PFSK-1 (cell line): Measurements from ENCODE around the gene CTDSPL.
A peak's percentile ranks its signal among the peaks of the same experiment; 100 is the strongest.

ENCODE experiments used
- FOXP2 ChIP-seq: optimal IDR thresholded peaks from 2 replicates; pipeline ENCODE3; 2011; ENCODE audit warnings: borderline replicate concordance, control low read depth, inconsistent platforms; ENCODE audit not compliant: insufficient read depth; ENCODE audit errors: extremely low read length, extremely low read depth
- POLR2AphosphoS5 ChIP-seq: IDR thresholded peaks from 2 replicates; pipeline ENCODE4 v1.6.1; 2012; ENCODE audit warnings: low read depth, mild to moderate bottlenecking, control low read depth, low read length, moderate library complexity
- REST ChIP-seq, 2 experiments: IDR thresholded peaks; 2 replicates each; pipeline versions ENCODE4 v1.6.1 to v1.8.0; 2011 to 2012; ENCODE audit warnings: low read depth in 2 of 2, low read length in 2 of 2, control low read depth in 1 of 2, inconsistent platforms in 1 of 2, mild to moderate bottlenecking in 1 of 2, moderate library complexity in 1 of 2; ENCODE audit not compliant: insufficient read depth in 1 of 2
- SIN3A ChIP-seq: IDR thresholded peaks from 2 replicates; pipeline ENCODE4 v1.6.1; 2012; ENCODE audit warnings: mild to moderate bottlenecking, low read length, moderate library complexity, borderline replicate concordance; ENCODE audit not compliant: insufficient read depth
- TAF1 ChIP-seq: IDR thresholded peaks from 2 replicates; pipeline ENCODE4 v1.6.1; 2012; ENCODE audit warnings: low read length, control low read depth, borderline replicate concordance; ENCODE audit not compliant: insufficient read depth

Gene CTDSPL

GRCh38 chr3:37993067-37993455 lies 131.4 kb downstream of the CTDSPL start:
- TF ChIP-seq TAF1 (no peak), SIN3A (no peak), POLR2AphosphoS5 (no peak), FOXP2 (no peak), REST (IDR thresholded peaks at IDR 0.05; ENCODE audit: insufficient read depth in 1 of 2, low read depth in 2 of 2, low read length in 2 of 2) (no peak)

- TF ChIP-seq SIN3A = no peak
- TF ChIP-seq REST (IDR thresholded peaks at IDR 0.05; ENCODE audit: insufficient read depth in 1 of 2, low read depth in 2 of 2, low read length in 2 of 2) = no peak
- TF ChIP-seq POLR2AphosphoS5 = no peak
Measured at GRCh38 chr3:37993460-37993819, 131.8 kb downstream of the CTDSPL start.

- TF ChIP-seq POLR2AphosphoS5 (peak; percentile 90), REST (IDR thresholded peaks at IDR 0.05; ENCODE audit: insufficient read depth in 1 of 2, low read depth in 2 of 2, low read length in 2 of 2) (0 out of 4 replicates have a peak, but pooled peaks of 1 of the 2 experiments have one; percentile 35), TAF1 (no peak), FOXP2 (no peak), SIN3A (no peak)
Measured at GRCh38 chr3:37993820-37994638, 132.3 kb downstream of the CTDSPL start.

GRCh38 chr3:37994639-37994972 lies 132.9 kb downstream of the CTDSPL start:
- TF ChIP-seq REST (IDR thresholded peaks at IDR 0.05; ENCODE audit: insufficient read depth in 1 of 2, low read depth in 2 of 2, low read length in 2 of 2) (no peak), POLR2AphosphoS5 (no peak), SIN3A (no peak), FOXP2 (no peak)
